Testis (tissue), 3 donors: ENCODE results near the gene FERMT3. TPM values are rescaled to one million over a fixed set of nuclear protein-coding genes. Genes with fewer than 3 reads are reported as not detected.
A peak's percentile ranks its signal among the peaks of the same experiment; 100 is the strongest.

ENCODE experiments used
- DNase-seq: peaks from one replicate; pipeline ENCODE4 v3.0.0-alpha.2; 2019
- H3K27ac ChIP-seq, 2 donors: fragments of 200-600 bp; sonication (generic); one replicate each; pipeline ENCODE4 v1.5.1; 2019
- H3K27me3 ChIP-seq: fragments of 200-600 bp; sonication (generic); one replicate; pipeline ENCODE4 v1.5.1; 2019
- H3K36me3 ChIP-seq: fragments of 200-600 bp; sonication (generic); one replicate; pipeline ENCODE4 v1.5.1; 2017; ENCODE audit warnings: low read depth; ENCODE audit errors: missing control alignments
- H3K4me1 ChIP-seq: fragments of 200-600 bp; sonication (generic); one replicate; pipeline ENCODE4 v1.5.1; 2019
- H3K4me3 ChIP-seq, 2 donors: fragments of 200-600 bp; sonication (generic); one replicate each; pipeline ENCODE4 v1.5.1; 2017 to 2019
- H3K9me3 ChIP-seq: fragments of 200-600 bp; sonication (generic); one replicate; pipeline ENCODE4 v1.5.1; 2017
- CTCF ChIP-seq, 3 experiments: fragments of 450-650 bp in 2 of 3; fragments of 200-600 bp in 1 of 3; sonication (generic) in 1 of 3; IDR thresholded peaks; one replicate each; pipeline ENCODE4 v1.5.1; 2016 to 2019; ENCODE audit warnings: antibody characterized with exemption in 3 of 3, mild to moderate bottlenecking in 2 of 3, moderate library complexity in 1 of 3
- POLR2A ChIP-seq: fragments of 450-650 bp; IDR thresholded peaks from one replicate; pipeline ENCODE4 v1.6.1; 2017; ENCODE audit warnings: antibody characterized with exemption, mild to moderate bottlenecking, moderate library complexity
- WGBS, 2 donors: methylation state at CpG; one replicate each; pipeline ENCODE4 v1.1.5; 2018; 5-methylcytosine and 5-hydroxymethylcytosine counted together
- intact Hi-C: fragments of 100-400 bp; cut with DNase I; formaldehyde crosslinking; loops from one replicate; pipeline ENCODE4 v1.15.1; 2023; ENCODE audit warnings: low total_unique reads
- polyA plus RNA-seq: library from polyadenylated mRNA; stranded (reverse); fragments of 350-450 nt; fragmentation: Illumina TruSeq; extraction: RNeasy Lipid Tissue Mini Kit (QIAGEN cat#74804); gene quantifications from one replicate; pipeline ENCODE4 v1.2.3, GENCODE V29; 2014; ENCODE audit warnings: low read depth, low replicate concordance; ENCODE audit not compliant: insufficient read depth
- total RNA-seq, 2 donors: library from RNA; depleted of rRNA; stranded (reverse); fragments of >200 nt; gene quantifications; one replicate each; pipeline ENCODE4 v1.2.3, GENCODE V29; 2016

Gene FERMT3
- total and polyA plus RNA-seq, 3 donors from 2014 or later: 7.2 to 10.9 (median 8.2) TPM

GRCh38 chr11:64232182-64232966 lies 25.9 kb downstream of the FERMT3 start:
- no peak for DNase-seq
- intact Hi-C loops: no loop called here
- TF ChIP-seq POLR2A (no peak), CTCF (IDR thresholded peaks at IDR 0.05) (no peak)
- Histone ChIP-seq H3K4me3 (no peak overlapping the region), H3K4me1 (peaks cover 31% of the 10 kb centered on the region), H3K27me3 (no peaks in the 10 kb centered on the region), H3K27ac (no peak overlapping the region), H3K9me3 (no peaks in the 10 kb centered on the region), H3K36me3 (no peaks in the 10 kb centered on the region)
- WGBS, 2 donors: 84 to 89% methylated on average over 14 to 15 of the region's 15 CpGs

- Histone ChIP-seq H3K36me3 (no peaks in the 10 kb centered on the region), H3K4me3 (no peak overlapping the region), H3K9me3 (no peaks in the 10 kb centered on the region), H3K27ac (no peak overlapping the region), H3K4me1 (peaks cover 27% of the 10 kb centered on the region), H3K27me3 (no peaks in the 10 kb centered on the region)
- WGBS, 2 donors: 87 to 89% methylated on average over 8 of the region's 8 CpGs
- no peak for DNase-seq
- TF ChIP-seq POLR2A (no peak), CTCF (IDR thresholded peaks at IDR 0.05) (no peak)
- intact Hi-C loops: no loop called here
Measured at GRCh38 chr11:64232967-64233315, 26.4 kb downstream of the FERMT3 start.

DNA sequence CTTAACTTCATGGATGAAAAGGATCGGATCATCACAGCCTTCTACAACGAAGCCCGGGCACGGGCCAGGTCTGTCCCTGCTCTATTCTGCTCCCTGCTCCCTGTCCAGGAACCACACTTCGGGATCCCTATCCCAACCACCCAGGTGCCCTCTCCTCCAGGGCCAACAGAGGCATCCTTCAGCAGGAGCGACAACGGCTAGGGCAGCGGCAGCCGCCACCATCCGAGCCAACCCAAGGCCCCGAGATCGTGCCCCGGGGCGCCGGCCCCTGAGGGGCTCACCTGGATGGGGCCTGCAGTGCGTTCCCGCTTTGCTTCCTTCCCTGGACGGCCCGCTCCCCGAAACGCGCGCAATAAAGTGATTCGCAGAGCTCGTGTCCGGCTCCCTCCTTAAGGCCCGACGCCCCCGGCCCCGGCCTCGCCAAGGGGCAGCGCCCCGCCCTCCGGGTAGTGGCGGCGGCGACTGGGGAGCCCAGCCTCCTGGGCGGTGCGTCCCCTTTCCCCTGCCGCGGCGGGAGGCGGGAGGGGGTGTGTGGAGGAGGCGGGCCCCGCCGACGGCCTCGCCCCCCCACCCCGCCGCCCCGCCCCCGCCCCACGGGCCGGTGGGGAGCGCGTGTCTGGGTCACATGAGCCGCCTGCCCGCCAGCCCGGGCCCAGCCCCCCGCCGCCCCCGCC lies 27.5 kb downstream of the FERMT3 start, which contains the start of gene VEGFB:
Gene VEGFB (plus strand): TSS at position 672 of the 674 bp plus-strand sequence. CDS start 250 bp downstream, outside the sequence.
- Histone ChIP-seq H3K4me3 (peak within 1 kb of the TSS; percentile 61 to 73), H3K36me3 (no peaks in the 10 kb centered on the region), H3K4me1 (peaks cover 27% of the 10 kb centered on the region), H3K27me3 (no peaks in the 10 kb centered on the region), H3K9me3 (no peaks in the 10 kb centered on the region), H3K27ac (peak within 1 kb of the TSS; percentile 77 to 89)
- intact Hi-C loops: no loop called here
- 2% methylated on average over 50 of the region's 62 CpGs; no CpG with 5 or more reads in 1 of the 2 donors for WGBS, 2 donors
- TF ChIP-seq POLR2A (no peak), CTCF (IDR thresholded peaks at IDR 0.05) (no peak)
- peak; percentile 67 for DNase-seq

GRCh38 chr11:64234647-64235379 lies 28.3 kb downstream of the FERMT3 start:
- TF ChIP-seq POLR2A: no peak
- no peaks in the 10 kb centered on the region for H3K9me3 ChIP-seq
- no peaks in the 10 kb centered on the region for H3K27me3 ChIP-seq
- peak; percentile 39 for DNase-seq
- WGBS, 2 donors: 1 to 5% methylated on average over 19 to 47 of the region's 80 CpGs
- peak overlapping the region; percentile 77 to 89 for H3K27ac ChIP-seq
- intact Hi-C loops: no loop called here
- peak overlapping the region; percentile 61 to 73 for H3K4me3 ChIP-seq
- no peaks in the 10 kb centered on the region for H3K36me3 ChIP-seq
- H3K4me1 ChIP-seq: peaks cover 23% of the 10 kb centered on the region
